ENCODE data around the gene HGFAC.

The HGFAC gene

GRCh38 chr4:3427706-3428446 lies 13.9 kb upstream of the HGFAC start:
- Histone ChIP-seq H3K4me1 (ENCODE audit: low read depth, poor library complexity, severe bottlenecking) (no peaks in the 10 kb centered on the region), H3K27ac (no peak overlapping the region), H4K20me1 (ENCODE audit: insufficient read depth) (no peaks in the 10 kb centered on the region), H3K79me2 (ENCODE audit: insufficient read depth, low read depth) (no peaks in the 10 kb centered on the region), H3K9ac (no peak overlapping the region), H3K4me3 (IDR thresholded peaks at IDR 0.05; ENCODE audit: insufficient read depth, low read depth, low read length) (no peak overlapping the region), H3K4me2 (no peak overlapping the region), H2AFZ (ENCODE audit: low read depth) (no peak overlapping the region), H3K36me3 (ENCODE audit: insufficient read depth) (no peaks in the 10 kb centered on the region), H3K27me3 (ENCODE audit: insufficient read depth, low read depth) (no peaks in the 10 kb centered on the region)
- no peak for TF ChIP-seq CTCF (conservative IDR thresholded peaks at IDR 0.05; ENCODE audit: low read depth, low read length)

- H4K20me1 ChIP-seq (ENCODE audit: insufficient read depth), result no peaks in the 10 kb centered on the region
- H3K4me2 ChIP-seq, result no peak overlapping the region
- H3K36me3 ChIP-seq (ENCODE audit: insufficient read depth), result no peaks in the 10 kb centered on the region
- H3K27me3 ChIP-seq (ENCODE audit: insufficient read depth, low read depth), result no peaks in the 10 kb centered on the region
- H3K27ac ChIP-seq, result no peak overlapping the region
- H2AFZ ChIP-seq (ENCODE audit: low read depth), result no peak overlapping the region
- no peak for TF ChIP-seq CTCF (conservative IDR thresholded peaks at IDR 0.05; ENCODE audit: low read depth, low read length)
- H3K4me3 ChIP-seq (IDR thresholded peaks at IDR 0.05; ENCODE audit: insufficient read depth, low read depth, low read length), result no peak overlapping the region
- H3K4me1 ChIP-seq (ENCODE audit: low read depth, poor library complexity, severe bottlenecking), result no peaks in the 10 kb centered on the region
- H3K79me2 ChIP-seq (ENCODE audit: insufficient read depth, low read depth), result no peaks in the 10 kb centered on the region
- no peak overlapping the region for H3K9ac ChIP-seq
These were observed 12.1 kb upstream of the HGFAC start for GRCh38 chr4:3429651-3430050.

- H3K27me3 ChIP-seq (ENCODE audit: insufficient read depth, low read depth), result no peaks in the 10 kb centered on the region
- H3K36me3 ChIP-seq (ENCODE audit: insufficient read depth), result no peaks in the 10 kb centered on the region
- no peak overlapping the region for H3K4me3 ChIP-seq (IDR thresholded peaks at IDR 0.05; ENCODE audit: insufficient read depth, low read depth, low read length)
- no peak for TF ChIP-seq CTCF (conservative IDR thresholded peaks at IDR 0.05; ENCODE audit: low read depth, low read length)
- no peaks in the 10 kb centered on the region for H3K79me2 ChIP-seq (ENCODE audit: insufficient read depth, low read depth)
- no peak overlapping the region for H2AFZ ChIP-seq (ENCODE audit: low read depth)
- no peak overlapping the region for H3K27ac ChIP-seq
- H3K4me2 ChIP-seq, result no peak overlapping the region
- H3K9ac ChIP-seq, result no peak overlapping the region
- H3K4me1 ChIP-seq (ENCODE audit: low read depth, poor library complexity, severe bottlenecking), result no peaks in the 10 kb centered on the region
- H4K20me1 ChIP-seq (ENCODE audit: insufficient read depth), result no peaks in the 10 kb centered on the region
These were observed 11.2 kb upstream of the HGFAC start for GRCh38 chr4:3430524-3430923.

GRCh38 chr4:3431446-3431993 lies 10.2 kb upstream of the HGFAC start:
- Histone ChIP-seq H3K4me1 (ENCODE audit: low read depth, poor library complexity, severe bottlenecking) (no peaks in the 10 kb centered on the region), H3K4me2 (no peak overlapping the region), H2AFZ (ENCODE audit: low read depth) (no peak overlapping the region), H3K9ac (no peak overlapping the region), H4K20me1 (ENCODE audit: insufficient read depth) (no peaks in the 10 kb centered on the region), H3K27me3 (ENCODE audit: insufficient read depth, low read depth) (no peaks in the 10 kb centered on the region), H3K4me3 (IDR thresholded peaks at IDR 0.05; ENCODE audit: insufficient read depth, low read depth, low read length) (no peak overlapping the region), H3K27ac (no peak overlapping the region), H3K36me3 (ENCODE audit: insufficient read depth) (no peaks in the 10 kb centered on the region), H3K79me2 (ENCODE audit: insufficient read depth, low read depth) (no peaks in the 10 kb centered on the region)
- TF ChIP-seq CTCF (conservative IDR thresholded peaks at IDR 0.05; ENCODE audit: low read depth, low read length), result no peak
